Stomach (tissue), 4 donors: ENCODE results near the gene TAF1B.

Source experiments
- CTCF ChIP-seq, 7 experiments: fragments of 450-650 bp in 4 of 7; fragments of 200-600 bp in 3 of 7; sonication (generic) in 3 of 7; IDR thresholded peaks; one replicate each; pipeline ENCODE4 v1.5.1; 2016 to 2019; ENCODE audit warnings: antibody characterized with exemption in 7 of 7, control low read depth in 2 of 7, mild to moderate bottlenecking in 1 of 7
- EP300 ChIP-seq: sonication (generic); formaldehyde crosslinking; IDR thresholded peaks from one replicate; pipeline ENCODE4 v1.6.1; 2017; ENCODE audit warnings: antibody characterized with exemption
- POLR2A ChIP-seq, 4 donors: fragments of 450-650 bp; IDR thresholded peaks; one replicate each; pipeline ENCODE4 v1.6.1; 2016; ENCODE audit warnings: antibody characterized with exemption in 4 of 4, control low read depth in 2 of 4, mild to moderate bottlenecking in 1 of 4, moderate library complexity in 1 of 4

- TF ChIP-seq CTCF (IDR thresholded peaks at IDR 0.05) (no peak), POLR2A (IDR thresholded peaks at IDR 0.05) (no peak), EP300 (no peak)
Measured at GRCh38 chr2:9811216-9811615, 32.1 kb upstream of the TAF1B start.
